ENCODE measurements around the gene MAML1.

DNA sequence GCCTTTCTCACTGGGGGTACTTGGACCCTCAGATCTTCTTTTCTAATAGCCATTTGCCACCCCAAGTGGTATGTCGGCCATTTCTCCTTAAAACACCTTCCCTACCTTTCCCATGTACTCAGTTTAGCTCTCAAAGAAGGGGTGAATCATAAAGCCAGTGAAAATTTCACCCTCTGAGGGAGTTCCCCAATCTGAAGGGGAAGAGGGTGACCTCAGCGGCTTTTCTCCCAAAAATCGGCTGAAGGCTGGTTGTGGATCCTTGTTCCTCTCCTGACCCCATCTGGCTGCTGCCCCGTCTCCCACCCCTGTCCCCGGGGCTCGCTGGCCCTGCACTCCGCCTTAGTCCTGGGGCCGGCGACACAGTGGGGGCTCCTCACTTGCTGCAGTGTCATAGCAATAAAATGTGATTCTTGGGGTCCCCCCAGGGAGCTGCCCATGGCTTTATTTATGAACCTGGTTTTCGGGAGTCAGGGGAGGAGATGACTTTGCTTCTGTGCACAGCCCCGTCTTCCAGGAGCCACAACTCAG, 43.9 kb downstream of the MAML1 start:
- TF ChIP-seq, protein P1, sequence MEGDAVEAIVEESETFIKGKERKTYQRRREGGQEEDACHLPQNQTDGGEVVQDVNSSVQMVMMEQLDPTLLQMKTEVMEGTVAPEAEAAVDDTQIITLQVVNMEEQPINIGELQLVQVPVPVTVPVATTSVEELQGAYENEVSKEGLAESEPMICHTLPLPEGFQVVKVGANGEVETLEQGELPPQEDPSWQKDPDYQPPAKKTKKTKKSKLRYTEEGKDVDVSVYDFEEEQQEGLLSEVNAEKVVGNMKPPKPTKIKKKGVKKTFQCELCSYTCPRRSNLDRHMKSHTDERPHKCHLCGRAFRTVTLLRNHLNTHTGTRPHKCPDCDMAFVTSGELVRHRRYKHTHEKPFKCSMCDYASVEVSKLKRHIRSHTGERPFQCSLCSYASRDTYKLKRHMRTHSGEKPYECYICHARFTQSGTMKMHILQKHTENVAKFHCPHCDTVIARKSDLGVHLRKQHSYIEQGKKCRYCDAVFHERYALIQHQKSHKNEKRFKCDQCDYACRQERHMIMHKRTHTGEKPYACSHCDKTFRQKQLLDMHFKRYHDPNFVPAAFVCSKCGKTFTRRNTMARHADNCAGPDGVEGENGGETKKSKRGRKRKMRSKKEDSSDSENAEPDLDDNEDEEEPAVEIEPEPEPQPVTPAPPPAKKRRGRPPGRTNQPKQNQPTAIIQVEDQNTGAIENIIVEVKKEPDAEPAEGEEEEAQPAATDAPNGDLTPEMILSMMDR (conservative IDR thresholded peaks at IDR 0.05) = no peak
- TF ChIP-seq EZH2 (IDR thresholded peaks at IDR 0.05; ENCODE audit: low read depth) = no peak

Data from PC-9 (cell line).